Hepatocyte (in vitro differentiated cells): ENCODE measurements around the gene MED15. TPM values are rescaled to one million over a fixed set of nuclear protein-coding genes. Genes with fewer than 3 reads are reported as not detected.

Experiments used
- DNase-seq: peaks from one replicate; pipeline ENCODE4 v3.0.0-alpha.2; 2016; ENCODE audit warnings: low spot score
- H2AFZ ChIP-seq: fragments of 200-600 bp; sonication (generic); 2 replicates; pipeline ENCODE4 v1.6.0; 2016; ENCODE audit warnings: antibody characterized with exemption, mild to moderate bottlenecking
- H3K27ac ChIP-seq: fragments of 200-600 bp; sonication (generic); 2 replicates; pipeline ENCODE4 v1.5.1; 2016; ENCODE audit warnings: mild to moderate bottlenecking
- H3K27me3 ChIP-seq: fragments of 200-600 bp; sonication (generic); 2 replicates; pipeline ENCODE4 v1.6.1; 2016
- H3K36me3 ChIP-seq: fragments of 200-600 bp; sonication (generic); replicated peaks from 2 replicates; pipeline ENCODE4 v1.5.1; 2016; ENCODE audit warnings: low read depth; ENCODE audit not compliant: insufficient read depth
- H3K4me1 ChIP-seq: fragments of 200-600 bp; sonication (generic); 2 replicates; pipeline ENCODE4 v1.5.1; 2016; ENCODE audit warnings: mild to moderate bottlenecking, moderate library complexity; ENCODE audit not compliant: insufficient read depth
- H3K4me2 ChIP-seq: fragments of 200-600 bp; sonication (generic); 2 replicates; pipeline ENCODE4 v1.6.0; 2016
- H3K4me3 ChIP-seq: fragments of 200-600 bp; sonication (generic); 2 replicates; pipeline ENCODE4 v1.5.1; 2016; ENCODE audit warnings: mild to moderate bottlenecking
- H3K79me2 ChIP-seq: fragments of 200-600 bp; sonication (generic); 2 replicates; pipeline ENCODE4 v1.6.0; 2017; ENCODE audit warnings: mild to moderate bottlenecking
- H3K9me2 ChIP-seq: fragments of 200-600 bp; sonication (generic); replicated peaks from 2 replicates; pipeline ENCODE4 v1.6.0; 2017; ENCODE audit warnings: mild to moderate bottlenecking; ENCODE audit not compliant: insufficient read depth
- H3K9me3 ChIP-seq: fragments of 200-600 bp; sonication (generic); 2 replicates; pipeline ENCODE4 v1.5.1; 2016; ENCODE audit warnings: low read depth, mild to moderate bottlenecking
- H4K20me1 ChIP-seq: fragments of 200-600 bp; sonication (generic); 2 replicates; pipeline ENCODE4 v1.6.0; 2016; ENCODE audit warnings: mild to moderate bottlenecking; ENCODE audit not compliant: insufficient read depth, poor library complexity, severe bottlenecking
- CTCF ChIP-seq: fragments of 200-600 bp; sonication (generic); IDR thresholded peaks from 2 replicates; pipeline ENCODE4 v1.5.1; 2016; ENCODE audit warnings: antibody characterized with exemption, mild to moderate bottlenecking; ENCODE audit not compliant: poor library complexity
- EZH2 ChIP-seq: fragments of 200-600 bp; sonication (generic); IDR thresholded peaks from 2 replicates; pipeline ENCODE4 v1.6.1; 2016; ENCODE audit warnings: antibody characterized with exemption, mild to moderate bottlenecking, borderline replicate concordance
- EZH2phosphoT487 ChIP-seq: fragments of 200-600 bp; sonication (generic); IDR thresholded peaks from one replicate; pipeline ENCODE4 v1.6.1; 2018; ENCODE audit warnings: antibody characterized with exemption, mild to moderate bottlenecking, low read depth, moderate library complexity; ENCODE audit not compliant: unreplicated experiment, severe bottlenecking
- WGBS: methylation state at CpG from one replicate; pipeline ENCODE4 v1.1.6; 2016; ENCODE audit warnings: low lambda C conversion rate; ENCODE audit errors: missing lambda C conversion rate; 5-methylcytosine and 5-hydroxymethylcytosine counted together
- polyA plus RNA-seq: library from polyadenylated mRNA; unstranded; fragments of >200 nt; fragmentation: Nextera tagmentation; extraction: Ambion mirVana; gene quantifications from 2 replicates; pipeline ENCODE4 v1.2.1, GENCODE V29; 2016
- total RNA-seq: library from RNA; depleted of rRNA; stranded (reverse); fragments of >200 nt; gene quantifications from 2 replicates; pipeline ENCODE4 v1.2.3, GENCODE V29; 2014

Gene MED15
- total and polyA plus RNA-seq, 2 experiments from 2014 or later = 31.5 to 53.1 TPM

- Histone ChIP-seq H4K20me1 (peaks cover 32% of the 10 kb centered on the region), H3K9me2 (no peaks in the 10 kb centered on the region), H3K9me3 (no peaks in the 10 kb centered on the region), H3K4me1 (peaks cover 23% of the 10 kb centered on the region), H3K4me2 (no peak overlapping the region), H3K36me3 (no peaks in the 10 kb centered on the region), H2AFZ (no peak overlapping the region), H3K79me2 (peaks cover 81% of the 10 kb centered on the region), H3K4me3 (no peak overlapping the region), H3K27ac (no peak overlapping the region), H3K27me3 (no peaks in the 10 kb centered on the region)
- no peak for DNase-seq
- no peak for TF ChIP-seq EZH2
- TF ChIP-seq EZH2phosphoT487 = no peak
- TF ChIP-seq CTCF = no peak
- WGBS = 81% methylated on average over 4 of the region's 4 CpGs
These were observed 39.1 kb downstream of the MED15 start for GRCh38 chr22:20546541-20546950.

GRCh38 chr22:20547029-20547428, 39.6 kb downstream of the MED15 start:
- Histone ChIP-seq H3K27me3 (no peaks in the 10 kb centered on the region), H3K27ac (no peak overlapping the region), H3K4me3 (no peak overlapping the region), H3K4me2 (no peak overlapping the region), H3K36me3 (no peaks in the 10 kb centered on the region), H3K79me2 (peaks cover 78% of the 10 kb centered on the region), H3K9me3 (no peaks in the 10 kb centered on the region), H3K9me2 (no peaks in the 10 kb centered on the region), H4K20me1 (peaks cover 32% of the 10 kb centered on the region), H2AFZ (no peak overlapping the region), H3K4me1 (peaks cover 28% of the 10 kb centered on the region)
- DNase-seq = no peak
- TF ChIP-seq CTCF (no peak), EZH2 (no peak), EZH2phosphoT487 (no peak)

GRCh38 chr22:20548806-20549205, 41.4 kb downstream of the MED15 start:
- Histone ChIP-seq H3K4me2 (no peak overlapping the region), H3K9me3 (no peaks in the 10 kb centered on the region), H4K20me1 (peaks cover 32% of the 10 kb centered on the region), H3K9me2 (no peaks in the 10 kb centered on the region), H3K4me1 (peaks cover 42% of the 10 kb centered on the region), H3K27me3 (no peaks in the 10 kb centered on the region), H2AFZ (no peak overlapping the region), H3K27ac (peak overlapping the region; percentile 96), H3K79me2 (peaks cover 69% of the 10 kb centered on the region), H3K36me3 (no peaks in the 10 kb centered on the region), H3K4me3 (no peak overlapping the region)
- DNase-seq = no peak
- 93% methylated on average over 4 of the region's 4 CpGs for WGBS
- TF ChIP-seq CTCF (no peak), EZH2 (no peak), EZH2phosphoT487 (no peak)

- Histone ChIP-seq H3K4me1 (peaks cover 45% of the 10 kb centered on the region), H3K9me3 (no peaks in the 10 kb centered on the region), H3K79me2 (peaks cover 69% of the 10 kb centered on the region), H3K27ac (peak overlapping the region; percentile 96), H3K4me2 (no peak overlapping the region), H3K27me3 (no peaks in the 10 kb centered on the region), H3K9me2 (no peaks in the 10 kb centered on the region), H4K20me1 (peaks cover 32% of the 10 kb centered on the region), H3K36me3 (no peaks in the 10 kb centered on the region), H3K4me3 (no peak overlapping the region), H2AFZ (no peak overlapping the region)
- no peak for TF ChIP-seq CTCF
- DNase-seq = no peak
- 88% methylated on average over 7 of the region's 7 CpGs for WGBS
These were observed 41.9 kb downstream of the MED15 start for GRCh38 chr22:20549232-20549841.
